ENCODE data around the gene KCNQ1. TPM values are rescaled to one million over a fixed set of nuclear protein-coding genes. Genes with fewer than 3 reads are reported as not detected.

Gene KCNQ1
- total RNA-seq, 2 donors from 2014 or later = 38.9 to 46.1 TPM

GRCh38 chr11:2593393-2593950 lies 148.7 kb downstream of the KCNQ1 start:
- DNase-seq (no peak), ATAC-seq (no peak)
- Histone ChIP-seq H3K27me3 (no peaks in the 10 kb centered on the region), H3K27ac (no peak overlapping the region), H3K4me3 (no peak overlapping the region), H3K36me3 (replicated peaks in 1 of 2; ENCODE audit: insufficient read depth in 1 of 2, low read depth in 2 of 2) (peaks cover 0 to 12% of the 10 kb centered on the region in 2 donors), H3K4me1 (no peaks in the 10 kb centered on the region), H3K9me3 (no peaks in the 10 kb centered on the region)
- no peak for TF ChIP-seq CTCF (IDR thresholded peaks at IDR 0.05)
- TF ChIP-seq POLR2A (IDR thresholded peaks at IDR 0.05) = no peak
- intact Hi-C loops (cut with DNase I) = no loop called here
- WGBS, 2 donors = 92 to 96% methylated on average over 11 to 15 of the region's 15 CpGs

- DNase-seq (no peak), ATAC-seq (no peak)
- no peaks in the 10 kb centered on the region for H3K9me3 ChIP-seq
- H3K4me1 ChIP-seq = no peaks in the 10 kb centered on the region
- intact Hi-C loops (cut with DNase I) = no loop called here
- TF ChIP-seq CTCF (IDR thresholded peaks at IDR 0.05) = no peak
- TF ChIP-seq POLR2A (IDR thresholded peaks at IDR 0.05) = no peak
- H3K27me3 ChIP-seq = no peaks in the 10 kb centered on the region
- 83 to 90% methylated on average over 1 of the region's 1 CpG for WGBS, 2 donors
- no peak overlapping the region for H3K4me3 ChIP-seq
- peaks cover 0 to 10% of the 10 kb centered on the region in 2 donors for H3K36me3 ChIP-seq (replicated peaks in 1 of 2; ENCODE audit: insufficient read depth in 1 of 2, low read depth in 2 of 2)
- H3K27ac ChIP-seq = no peak overlapping the region
Observed at GRCh38 chr11:2594267-2594666, 149.5 kb downstream of the KCNQ1 start.

DNA sequence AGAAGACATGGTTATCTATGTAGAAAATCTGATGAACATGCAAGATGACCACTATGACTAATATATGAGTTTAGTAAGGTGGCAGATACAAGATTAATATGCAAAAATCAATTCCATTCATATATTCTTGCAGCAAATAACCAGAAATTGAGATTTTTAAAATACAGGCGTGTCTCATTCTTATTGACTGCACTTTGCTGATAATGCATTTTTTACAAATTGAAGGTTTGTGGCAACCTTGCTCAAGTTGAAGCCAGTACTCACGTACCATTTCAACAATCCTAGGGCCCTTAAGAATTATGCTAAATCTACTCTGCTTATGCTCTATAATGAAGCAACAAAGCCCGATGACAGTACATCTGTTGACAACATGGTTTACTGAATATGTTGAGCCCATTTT lies 150.4 kb downstream of the KCNQ1 start:
- no peaks in the 10 kb centered on the region for H3K27me3 ChIP-seq
- DNase-seq (no peak), ATAC-seq (no peak)
- H3K4me1 ChIP-seq = no peaks in the 10 kb centered on the region
- TF ChIP-seq CTCF (IDR thresholded peaks at IDR 0.05) (no peak), POLR2A (IDR thresholded peaks at IDR 0.05) (no peak)
- intact Hi-C loops (cut with DNase I) = no loop called here
- no peak overlapping the region for H3K4me3 ChIP-seq
- H3K36me3 ChIP-seq (replicated peaks in 1 of 2; ENCODE audit: insufficient read depth in 1 of 2, low read depth in 2 of 2) = peaks cover 0 to 7% of the 10 kb centered on the region in 2 donors
- 95 to 96% methylated on average over 3 of the region's 3 CpGs for WGBS, 2 donors
- H3K27ac ChIP-seq = no peak overlapping the region
- no peaks in the 10 kb centered on the region for H3K9me3 ChIP-seq

DNA sequence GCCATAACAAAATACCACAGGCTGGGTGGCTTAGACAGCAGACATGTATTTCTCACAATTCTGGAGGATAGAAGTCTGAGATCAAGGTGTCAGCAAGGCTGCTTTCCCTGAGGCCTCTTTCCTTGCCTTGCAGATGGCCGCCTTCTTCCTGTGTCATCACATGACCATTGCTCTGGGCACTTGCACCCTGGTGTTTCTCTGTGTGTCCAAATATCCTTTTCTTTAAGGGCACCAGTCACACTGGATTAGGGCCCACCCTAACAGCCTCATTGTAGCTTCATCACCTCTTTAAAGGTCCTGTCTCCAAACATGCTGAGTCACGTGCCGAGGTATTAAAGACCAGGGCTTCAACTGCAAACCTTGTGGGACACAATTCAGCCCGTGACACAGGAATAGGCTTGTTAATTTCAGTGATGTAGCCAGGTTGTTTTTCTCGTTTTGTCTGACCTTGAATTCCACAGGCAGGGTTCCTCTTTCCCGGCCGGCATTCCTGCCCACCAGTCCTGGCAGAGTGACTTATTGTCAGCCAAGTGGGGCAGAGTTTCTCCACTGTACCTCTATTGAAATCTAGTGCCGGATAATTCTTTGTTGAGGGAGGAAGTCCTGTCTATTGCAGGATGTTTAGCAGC lies 154.9 kb downstream of the KCNQ1 start:
- no peak overlapping the region for H3K4me3 ChIP-seq
- TF ChIP-seq POLR2A (IDR thresholded peaks at IDR 0.05) (no peak), CTCF (IDR thresholded peaks at IDR 0.05) (no peak)
- intact Hi-C loops (cut with DNase I) = no loop called here
- DNase-seq (peak; percentile 13 to 30 (median 26)), ATAC-seq (peak; percentile 76)
- no peaks in the 10 kb centered on the region for H3K36me3 ChIP-seq (replicated peaks in 1 of 2; ENCODE audit: insufficient read depth in 1 of 2, low read depth in 2 of 2)
- no peaks in the 10 kb centered on the region for H3K27me3 ChIP-seq
- H3K4me1 ChIP-seq = no peaks in the 10 kb centered on the region
- H3K27ac ChIP-seq = peak overlapping the region in 3 of 4 donors; percentile 19 to 49 (median 31)
- 68 to 76% methylated on average over 8 of the region's 8 CpGs for WGBS, 2 donors
- no peaks in the 10 kb centered on the region for H3K9me3 ChIP-seq

DNA sequence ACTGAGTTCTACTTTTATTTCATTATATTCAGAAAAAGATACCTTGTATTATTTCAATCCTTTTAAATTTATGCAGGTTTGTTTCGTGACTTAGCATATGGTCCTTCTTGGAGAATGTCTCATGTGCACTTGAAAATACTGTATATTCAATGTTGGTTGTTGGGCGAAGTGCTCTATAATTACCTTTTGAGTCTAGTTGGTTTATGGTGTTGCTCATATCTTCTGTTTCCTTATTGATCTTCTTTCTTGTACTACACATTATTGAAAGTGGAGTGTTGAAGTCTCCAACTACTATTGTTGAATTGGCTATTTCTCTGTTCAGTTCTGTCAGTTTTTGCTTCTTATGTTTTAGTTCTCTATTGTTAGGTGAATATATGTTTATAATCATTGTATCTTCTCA lies 164.5 kb downstream of the KCNQ1 start:
- no peak for ATAC-seq
- Histone ChIP-seq H3K4me3 (no peak overlapping the region), H3K27ac (no peak overlapping the region), H3K9me3 (peaks cover 0 to 4% (median 0%) of the 10 kb centered on the region in 3 donors), H3K4me1 (no peaks in the 10 kb centered on the region), H3K36me3 (replicated peaks in 1 of 2; ENCODE audit: insufficient read depth in 1 of 2, low read depth in 2 of 2) (no peaks in the 10 kb centered on the region), H3K27me3 (no peaks in the 10 kb centered on the region)
- no peak for TF ChIP-seq CTCF (IDR thresholded peaks at IDR 0.05)
- no peak for TF ChIP-seq POLR2A (IDR thresholded peaks at IDR 0.05)
- intact Hi-C loops (cut with DNase I) = no loop called here
- 95 to 98% methylated on average over 2 of the region's 2 CpGs for WGBS, 2 donors
- no peak for DNase-seq

All from body of pancreas (tissue), 4 donors.